DND-41 (cell line): ENCODE results near the gene ARHGAP32.
"Not testable (repeated sequence)": the region's sequence is repeated elsewhere in the genome, so short reads cannot be mapped to it uniquely, and the experiment has no call there.

Source experiments
- ATAC-seq: fragments of 200-7000 bp; cut with Tn5 transposase; 3 replicates; pipeline ENCODE4 v1.9.1; 2021; ENCODE audit warnings: low read depth; ENCODE audit not compliant: insufficient read depth
- DNase-seq: peaks from one replicate; pipeline ENCODE4 v3.0.0-alpha.2; 2020
- H2AFZ ChIP-seq: 2 replicates; pipeline ENCODE4 v1.6.0; 2012; ENCODE audit warnings: low read depth, low read length
- H3K27ac ChIP-seq: 2 replicates; pipeline ENCODE4 v1.5.1; 2012; ENCODE audit warnings: low read length, inconsistent platforms
- H3K27me3 ChIP-seq: fragments of 200-600 bp; sonication (generic); 2 replicates; pipeline ENCODE4 v1.6.0; 2012; ENCODE audit warnings: low read length, mild to moderate bottlenecking, inconsistent platforms; ENCODE audit not compliant: insufficient read depth, poor library complexity
- H3K36me3 ChIP-seq: 2 replicates; pipeline ENCODE4 v1.5.1; 2012; ENCODE audit warnings: low read length, inconsistent platforms; ENCODE audit not compliant: insufficient read depth
- H3K4me1 ChIP-seq: 2 replicates; pipeline ENCODE4 v1.5.1; 2012; ENCODE audit warnings: mild to moderate bottlenecking, low read length; ENCODE audit not compliant: insufficient read depth
- H3K4me2 ChIP-seq: 2 replicates; pipeline ENCODE4 v1.6.0; 2012; ENCODE audit warnings: mild to moderate bottlenecking, moderate library complexity, low read length, inconsistent platforms; ENCODE audit not compliant: insufficient read depth
- H3K4me3 ChIP-seq, 2 experiments: fragments of 200-600 bp in 1 of 2; shearing (Covaris generic) in 1 of 2; 2 replicates each; pipeline ENCODE4 v1.5.1; 2012 to 2016; ENCODE audit warnings: inconsistent platforms in 2 of 2, low read length in 2 of 2, mild to moderate bottlenecking in 2 of 2, low read depth in 1 of 2, moderate library complexity in 1 of 2
- H3K79me2 ChIP-seq: 2 replicates; pipeline ENCODE4 v1.6.0; 2012; ENCODE audit warnings: low read length, inconsistent platforms; ENCODE audit not compliant: insufficient read depth
- H3K9ac ChIP-seq: 2 replicates; pipeline ENCODE4 v1.6.0; 2012; ENCODE audit warnings: low read depth, mild to moderate bottlenecking, inconsistent platforms, low read length, moderate library complexity
- H3K9me3 ChIP-seq: 2 replicates; pipeline ENCODE4 v1.5.1; 2012; ENCODE audit warnings: low read length, moderate library complexity, mild to moderate bottlenecking, inconsistent platforms; ENCODE audit not compliant: insufficient read depth, severe bottlenecking
- H4K20me1 ChIP-seq: 2 replicates; pipeline ENCODE4 v1.6.0; 2012; ENCODE audit warnings: low read length; ENCODE audit not compliant: insufficient read depth
- EZH2 ChIP-seq: IDR thresholded peaks from 3 replicates; pipeline ENCODE4 v1.6.1; 2012; ENCODE audit warnings: borderline replicate concordance, low read depth, mild to moderate bottlenecking, moderate library complexity, low read length, inconsistent platforms; ENCODE audit not compliant: severe bottlenecking
- TF ChIP-seq, protein P1 (sequence below): IDR thresholded peaks from 2 replicates; pipeline ENCODE4 v1.5.1; 2012; ENCODE audit warnings: borderline replicate concordance, low read length, moderate library complexity, mild to moderate bottlenecking; ENCODE audit not compliant: poor library complexity, severe bottlenecking; ENCODE audit errors: extremely low read depth

The ARHGAP32 gene

DNA sequence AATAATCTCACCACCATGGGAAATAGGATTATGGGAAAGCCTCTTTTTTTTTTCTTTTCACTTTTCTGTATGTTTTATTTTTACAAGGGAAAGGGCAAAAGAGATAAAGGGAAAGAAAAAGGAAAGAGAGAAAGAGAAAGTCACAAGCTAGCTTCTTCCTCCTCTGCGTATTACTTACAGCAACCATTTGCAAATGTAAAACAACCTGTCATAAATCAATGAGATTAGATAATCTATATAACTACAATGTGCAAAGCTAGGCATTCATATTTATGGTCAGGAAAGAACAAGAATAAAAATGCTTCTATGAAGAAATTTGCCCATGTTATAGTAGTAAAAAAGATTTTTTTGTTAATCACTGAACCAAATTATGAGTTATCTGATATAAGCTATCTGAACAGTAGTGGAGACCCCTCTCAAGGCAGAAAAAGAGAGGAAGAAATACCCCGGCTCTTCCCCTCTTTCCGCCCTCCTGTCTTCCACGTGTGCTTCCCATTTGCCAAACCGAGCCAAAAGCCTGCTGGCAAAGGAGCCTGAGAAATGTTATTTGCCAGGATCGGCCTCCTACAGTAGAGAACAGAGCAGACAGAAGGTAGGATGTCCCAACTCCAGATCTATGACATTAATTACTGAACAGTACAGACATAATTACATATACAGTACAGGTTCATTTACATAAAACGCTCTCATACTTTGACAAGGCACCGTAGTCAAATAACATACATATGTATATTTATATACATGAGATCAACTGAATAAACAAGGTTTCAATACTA lies 50.2 kb downstream of the ARHGAP32 start:
- ATAC-seq (no peak), DNase-seq (no peak)
- peaks cover 10% of the 10 kb centered on the region for H3K27me3 ChIP-seq
- no peaks in the 10 kb centered on the region for H3K36me3 ChIP-seq
- H3K79me2 ChIP-seq, result no peaks in the 10 kb centered on the region
- no peaks in the 10 kb centered on the region for H3K9me3 ChIP-seq
- TF ChIP-seq, protein P1, sequence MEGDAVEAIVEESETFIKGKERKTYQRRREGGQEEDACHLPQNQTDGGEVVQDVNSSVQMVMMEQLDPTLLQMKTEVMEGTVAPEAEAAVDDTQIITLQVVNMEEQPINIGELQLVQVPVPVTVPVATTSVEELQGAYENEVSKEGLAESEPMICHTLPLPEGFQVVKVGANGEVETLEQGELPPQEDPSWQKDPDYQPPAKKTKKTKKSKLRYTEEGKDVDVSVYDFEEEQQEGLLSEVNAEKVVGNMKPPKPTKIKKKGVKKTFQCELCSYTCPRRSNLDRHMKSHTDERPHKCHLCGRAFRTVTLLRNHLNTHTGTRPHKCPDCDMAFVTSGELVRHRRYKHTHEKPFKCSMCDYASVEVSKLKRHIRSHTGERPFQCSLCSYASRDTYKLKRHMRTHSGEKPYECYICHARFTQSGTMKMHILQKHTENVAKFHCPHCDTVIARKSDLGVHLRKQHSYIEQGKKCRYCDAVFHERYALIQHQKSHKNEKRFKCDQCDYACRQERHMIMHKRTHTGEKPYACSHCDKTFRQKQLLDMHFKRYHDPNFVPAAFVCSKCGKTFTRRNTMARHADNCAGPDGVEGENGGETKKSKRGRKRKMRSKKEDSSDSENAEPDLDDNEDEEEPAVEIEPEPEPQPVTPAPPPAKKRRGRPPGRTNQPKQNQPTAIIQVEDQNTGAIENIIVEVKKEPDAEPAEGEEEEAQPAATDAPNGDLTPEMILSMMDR, result no peak
- no peak for TF ChIP-seq EZH2
- H3K9ac ChIP-seq, result no peak overlapping the region
- H3K27ac ChIP-seq, result no peak overlapping the region
- no peak overlapping the region for H3K4me3 ChIP-seq
- no peaks in the 10 kb centered on the region for H3K4me1 ChIP-seq
- H2AFZ ChIP-seq, result no peak overlapping the region
- no peaks in the 10 kb centered on the region for H4K20me1 ChIP-seq
- H3K4me2 ChIP-seq, result no peak overlapping the region

- ATAC-seq (no peak), DNase-seq (no peak)
- no peak overlapping the region for H3K9ac ChIP-seq
- H3K27ac ChIP-seq, result no peak overlapping the region
- H3K27me3 ChIP-seq, result no peaks in the 10 kb centered on the region
- H3K36me3 ChIP-seq, result no peaks in the 10 kb centered on the region
- no peaks in the 10 kb centered on the region for H3K9me3 ChIP-seq
- no peaks in the 10 kb centered on the region for H4K20me1 ChIP-seq
- H3K4me1 ChIP-seq, result no peaks in the 10 kb centered on the region
- H2AFZ ChIP-seq, result no peak overlapping the region
- TF ChIP-seq, protein P1, result no peak
- no peak for TF ChIP-seq EZH2
- H3K4me3 ChIP-seq, result no peak overlapping the region
- no peaks in the 10 kb centered on the region for H3K79me2 ChIP-seq
- no peak overlapping the region for H3K4me2 ChIP-seq
These were observed 60.8 kb downstream of the ARHGAP32 start for GRCh38 chr11:129131316-129131715.

DNA sequence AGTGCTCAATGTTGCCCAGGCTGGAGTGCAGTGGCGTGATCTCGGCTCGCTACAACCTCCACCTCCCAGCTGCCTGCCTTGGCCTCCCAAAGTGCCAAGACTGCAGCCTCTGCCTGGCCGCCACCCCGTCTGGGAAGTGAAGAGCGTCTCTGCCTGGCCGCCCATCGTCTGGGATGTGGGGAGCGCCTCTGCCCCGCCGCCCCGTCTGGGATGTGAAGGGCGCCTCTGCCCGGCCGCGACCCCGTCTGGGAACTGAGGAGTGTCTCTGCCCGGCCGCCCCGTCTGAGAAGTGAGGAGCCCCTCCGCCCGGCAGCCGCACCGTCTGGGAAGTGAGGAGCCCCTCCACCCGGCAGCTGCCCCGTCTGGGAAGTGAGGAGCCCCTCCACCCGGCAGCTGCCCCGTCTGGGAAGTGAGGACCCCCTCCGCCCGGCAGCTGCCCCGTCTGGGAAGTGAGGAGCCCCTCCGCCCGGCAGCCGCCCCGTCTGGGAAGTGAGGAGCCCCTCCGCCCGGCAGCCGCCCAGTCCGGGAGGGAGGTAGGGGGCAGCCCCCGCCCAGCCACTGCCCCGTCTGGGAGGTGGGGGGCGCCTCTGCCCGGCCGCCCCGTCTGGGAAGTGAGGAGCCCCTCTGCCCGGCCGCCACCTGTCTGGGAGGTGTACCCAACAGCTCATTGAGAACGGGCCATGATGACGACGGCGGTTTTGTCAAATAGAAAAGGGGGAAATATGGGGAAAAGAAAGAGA lies 63.1 kb downstream of the ARHGAP32 start:
- not testable (repeated sequence) for H3K79me2 ChIP-seq, H4K20me1 ChIP-seq, ATAC-seq, H2AFZ ChIP-seq, H3K9ac ChIP-seq, H3K27ac ChIP-seq, H3K4me2 ChIP-seq, H3K36me3 ChIP-seq, H3K9me3 ChIP-seq, H3K4me1 ChIP-seq, H3K27me3 ChIP-seq, DNase-seq, H3K4me3 ChIP-seq

DNA sequence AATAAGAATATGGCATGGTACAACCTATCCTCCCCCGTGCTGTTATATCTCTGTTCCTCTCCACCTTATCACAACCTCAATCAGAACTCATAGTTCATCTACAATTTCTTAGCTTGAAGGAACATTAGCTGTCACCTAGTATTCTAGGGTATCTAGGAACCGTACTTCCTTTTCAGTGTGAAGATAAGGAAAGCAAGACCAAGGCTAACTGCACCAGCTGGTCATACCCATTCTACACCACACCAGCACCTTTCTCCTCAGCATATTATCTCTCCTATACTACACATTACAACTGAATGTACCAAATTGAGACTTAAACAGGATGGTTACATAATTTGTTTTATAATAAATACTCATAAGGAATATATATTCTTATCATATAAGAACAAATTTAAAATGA lies 73.1 kb downstream of the ARHGAP32 start:
- no peaks in the 10 kb centered on the region for H3K4me1 ChIP-seq
- H3K27me3 ChIP-seq, result peaks cover 29% of the 10 kb centered on the region
- no peak overlapping the region for H2AFZ ChIP-seq
- no peaks in the 10 kb centered on the region for H3K36me3 ChIP-seq
- ATAC-seq, result no peak
- no peaks in the 10 kb centered on the region for H4K20me1 ChIP-seq
- H3K9me3 ChIP-seq, result no peaks in the 10 kb centered on the region
- no peak overlapping the region for H3K27ac ChIP-seq
- no peak overlapping the region for H3K4me2 ChIP-seq
- no peaks in the 10 kb centered on the region for H3K79me2 ChIP-seq
- TF ChIP-seq EZH2, result no peak
- H3K4me3 ChIP-seq, result no peak overlapping the region
- H3K9ac ChIP-seq, result no peak overlapping the region
- no peak for DNase-seq
